HL-60/S4 (cell line): ENCODE data around the gene OR10W1.

ENCODE experiments used
- in situ Hi-C: fragments of 300-500 bp; cut with MboI; formaldehyde crosslinking; loops from 2 replicates; pipeline ENCODE4 v1.14.3; 2022; ENCODE audit warnings: low sequenced_read_pairs

OR10W1 gene, protein sequence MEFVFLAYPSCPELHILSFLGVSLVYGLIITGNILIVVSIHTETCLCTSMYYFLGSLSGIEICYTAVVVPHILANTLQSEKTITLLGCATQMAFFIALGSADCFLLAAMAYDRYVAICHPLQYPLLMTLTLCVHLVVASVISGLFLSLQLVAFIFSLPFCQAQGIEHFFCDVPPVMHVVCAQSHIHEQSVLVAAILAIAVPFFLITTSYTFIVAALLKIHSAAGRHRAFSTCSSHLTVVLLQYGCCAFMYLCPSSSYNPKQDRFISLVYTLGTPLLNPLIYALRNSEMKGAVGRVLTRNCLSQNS

GRCh38 chr11:58268142-58268541 is at the start of gene OR10W1:
TSS of gene OR10W1 (minus strand) at chr11:58268260. CDS start at chr11:58267858, 402 bp downstream.
- in situ Hi-C loops: no loop called here

GRCh38 chr11:58316142-58316541 is 48.1 kb upstream of the OR10W1 start:
- in situ Hi-C loops: no loop called here

DNA sequence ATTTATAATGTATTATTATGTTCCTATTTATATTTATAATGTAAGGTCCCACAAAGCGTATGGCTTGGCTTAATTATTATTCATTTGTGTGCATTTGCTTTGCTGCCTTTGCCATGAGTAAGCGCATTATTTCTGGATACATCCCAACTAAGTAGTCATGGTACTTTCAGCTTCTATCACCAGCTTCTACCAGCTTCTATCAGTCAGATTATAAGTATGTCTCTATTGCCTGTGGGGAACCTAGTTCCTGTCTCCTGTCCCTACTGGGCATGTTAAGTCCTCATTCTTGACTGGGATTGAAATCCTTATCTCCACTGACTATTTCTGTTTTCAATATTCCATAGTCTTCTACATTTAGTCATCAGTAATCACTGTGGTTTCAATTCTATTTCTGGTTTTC is 33.5 kb upstream of the OR10W1 start:
- in situ Hi-C loops: no loop called here

DNA sequence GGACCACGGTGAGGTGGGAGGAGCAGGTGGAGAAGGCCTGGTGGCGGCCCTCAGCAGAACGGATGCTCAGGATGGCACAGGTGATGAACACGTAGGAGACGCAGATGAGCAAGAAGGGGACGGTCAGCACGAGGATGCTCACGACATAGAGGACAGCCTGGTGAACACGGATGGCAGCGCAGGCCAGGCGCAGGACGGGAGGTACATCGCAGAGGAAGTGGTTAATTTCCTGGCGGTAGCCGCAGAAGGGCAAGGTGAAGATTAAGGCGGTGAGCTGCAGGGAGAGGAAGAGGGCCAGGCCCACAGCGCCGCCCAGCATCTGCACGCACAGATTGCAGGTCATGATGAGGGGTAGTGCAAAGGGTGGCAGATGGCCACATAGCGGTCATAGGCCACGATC is 24.0 kb upstream of the OR10W1 start:
- in situ Hi-C loops: no loop called here

- in situ Hi-C loops: no loop called here
Observed at GRCh38 chr11:58289266-58289665, 21.2 kb upstream of the OR10W1 start.

DNA sequence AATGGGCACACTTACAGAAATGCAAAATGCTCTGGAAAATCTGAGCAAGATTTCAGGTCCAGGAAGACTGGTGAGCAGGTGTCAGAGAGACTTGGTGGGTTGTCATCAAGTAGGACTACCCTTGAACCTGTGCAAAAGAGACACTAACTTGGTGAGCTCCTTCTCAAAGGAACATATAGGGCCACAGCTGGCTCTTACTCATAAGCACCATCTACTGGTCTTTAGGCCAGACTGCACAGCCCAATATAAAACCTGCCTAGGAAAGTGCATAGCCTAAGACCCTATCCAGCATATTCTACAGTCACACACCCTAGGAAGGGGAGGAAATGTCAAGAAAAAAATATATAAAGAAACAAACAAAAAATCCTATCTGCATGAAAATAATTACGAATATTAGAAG is 18.2 kb upstream of the OR10W1 start:
- in situ Hi-C loops: no loop called here

- in situ Hi-C loops: no loop called here
Observed at GRCh38 chr11:58285483-58286040, 17.5 kb upstream of the OR10W1 start.

DNA sequence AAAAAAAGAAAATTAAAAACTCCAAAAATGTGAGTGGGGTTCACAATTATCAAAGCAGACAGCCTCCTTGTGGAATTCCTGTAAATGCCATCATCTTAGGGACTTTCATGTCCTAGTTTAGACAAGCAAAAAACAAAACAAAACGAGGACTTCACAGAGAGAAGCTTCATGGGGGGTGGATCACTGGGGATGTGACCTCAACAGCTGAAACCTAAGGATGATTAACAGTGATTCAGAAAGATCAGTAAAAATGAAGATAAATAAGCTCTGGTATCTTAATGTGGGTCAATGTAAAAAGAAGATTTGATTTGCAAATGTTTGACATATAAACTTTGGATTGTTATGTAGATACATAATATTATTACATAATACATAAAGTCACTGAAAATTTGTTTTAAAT is 8.1 kb upstream of the OR10W1 start:
- in situ Hi-C loops: no loop called here

DNA sequence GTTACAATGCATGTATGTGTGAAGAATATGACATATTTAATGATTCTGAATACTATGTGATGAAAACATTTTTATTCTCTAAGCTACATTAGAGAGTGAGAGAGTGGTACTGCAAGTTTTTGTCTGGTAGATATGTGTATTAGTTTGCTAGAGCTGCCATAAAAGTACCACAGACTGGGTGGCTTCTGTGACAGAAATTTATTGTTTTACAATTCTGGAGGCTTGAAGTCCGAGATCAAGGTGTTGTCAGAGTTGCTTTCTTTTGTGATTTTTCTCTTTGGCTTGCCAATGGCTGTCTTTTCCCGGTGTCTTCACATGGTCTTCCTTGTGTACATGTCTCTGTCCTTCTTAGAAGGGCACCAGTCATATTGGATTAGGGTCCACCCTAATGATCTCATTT is 6.9 kb upstream of the OR10W1 start:
- in situ Hi-C loops: no loop called here

- in situ Hi-C loops: no loop called here
Observed at GRCh38 chr11:58259983-58260382, 8.1 kb downstream of the OR10W1 start.

- in situ Hi-C loops: no loop called here
Observed at GRCh38 chr11:58254936-58255335, 13.1 kb downstream of the OR10W1 start.

DNA sequence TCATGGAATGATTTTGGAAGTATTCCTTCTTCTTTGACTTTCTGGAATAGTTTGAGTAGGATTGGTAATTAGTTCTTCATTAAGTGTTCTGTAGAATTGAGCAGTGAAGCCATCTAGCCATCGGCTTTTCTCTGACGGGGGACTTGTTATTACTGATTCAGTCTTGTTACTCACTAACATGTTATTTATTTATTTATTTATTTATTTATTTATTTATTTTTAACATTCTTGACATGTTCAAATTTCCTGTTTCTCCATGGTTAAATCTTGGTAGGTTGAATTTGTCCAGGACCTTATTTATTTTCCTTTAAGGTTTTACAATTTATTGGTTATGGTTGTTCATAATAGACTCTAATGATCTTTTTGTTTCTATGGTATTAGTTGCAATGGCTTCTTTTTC is 24.1 kb downstream of the OR10W1 start:
- in situ Hi-C loops: no loop called here

- in situ Hi-C loops: no loop called here
Observed at GRCh38 chr11:58227956-58228615, 40.0 kb downstream of the OR10W1 start.

GRCh38 chr11:58222721-58223120 is 45.3 kb downstream of the OR10W1 start:
- in situ Hi-C loops: no loop called here
